Spleen (tissue), 7 donors: ENCODE results near the gene AGTPBP1.

ENCODE experiments used
- POLR2A ChIP-seq, 3 donors: fragments of 450-650 bp; IDR thresholded peaks; one replicate each; pipeline ENCODE4 v1.5.1; 2017; ENCODE audit warnings: antibody characterized with exemption in 3 of 3, mild to moderate bottlenecking in 1 of 3
- POLR2AphosphoS5 ChIP-seq, 3 donors: sonication (generic); formaldehyde crosslinking; IDR thresholded peaks; one replicate each; pipeline ENCODE4 v1.5.1; 2017; ENCODE audit warnings: antibody characterized with exemption in 3 of 3
- TF ChIP-seq, protein P1 (sequence below), 11 experiments: fragments of 200-600 bp in 7 of 11; fragments of 450-650 bp in 4 of 11; sonication (generic) in 4 of 11; IDR thresholded peaks in 8 of 11; conservative IDR thresholded peaks in 3 of 11; 1 replicate in 7 of 11; 2 replicates in 4 of 11; pipeline versions ENCODE4 v1.4.0 to v1.8.0; 2016 to 2021; ENCODE audit warnings: antibody characterized with exemption in 11 of 11, inconsistent platforms in 4 of 11, mild to moderate bottlenecking in 1 of 11
- donor health status: DM: no; HTN: no; CAD: no; lungs with moderate emphysema.
- donor health status: DM: no; HTN: no; CAD: no.
- donor health status: DM: no; HTN: no; CAD: no.

DNA sequence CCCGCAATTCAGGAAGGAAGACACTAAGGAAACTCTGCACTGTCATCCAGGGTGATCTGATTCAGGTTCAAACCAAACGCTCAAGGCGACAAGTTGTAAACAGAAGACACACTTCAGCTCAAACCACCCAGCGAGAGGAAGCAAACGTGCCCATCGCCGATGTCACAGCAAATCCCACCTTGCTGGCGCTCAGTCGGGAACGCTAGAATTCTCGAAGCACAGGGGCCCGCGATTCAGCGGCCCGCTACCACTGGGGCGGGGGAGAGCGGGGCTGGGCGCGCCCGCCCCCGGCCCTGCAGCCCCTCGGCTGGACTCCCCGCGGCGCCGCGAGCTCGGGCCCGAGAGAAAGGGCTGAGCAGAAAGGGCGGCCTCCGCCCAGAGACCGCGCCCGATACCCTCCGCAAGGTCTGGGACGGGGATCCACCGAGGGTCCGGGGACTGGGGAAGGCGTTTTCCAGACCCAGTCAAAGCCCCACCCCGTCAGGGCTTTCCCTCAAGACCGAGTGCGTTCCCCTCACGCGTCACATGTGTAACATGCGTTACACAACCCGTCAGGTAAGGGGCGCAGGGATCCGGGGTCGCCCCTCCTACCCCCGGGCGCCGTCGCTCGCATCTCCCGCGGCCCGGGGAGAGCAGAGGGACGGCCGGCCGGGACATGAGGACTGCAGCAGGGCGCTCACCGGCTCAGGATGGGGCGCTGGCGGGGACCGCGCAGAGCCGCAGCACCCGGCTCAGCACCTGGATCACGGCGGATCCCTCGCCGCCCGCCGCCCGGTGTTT lies 469 bp downstream of the AGTPBP1 start:
- TF ChIP-seq, protein P1, sequence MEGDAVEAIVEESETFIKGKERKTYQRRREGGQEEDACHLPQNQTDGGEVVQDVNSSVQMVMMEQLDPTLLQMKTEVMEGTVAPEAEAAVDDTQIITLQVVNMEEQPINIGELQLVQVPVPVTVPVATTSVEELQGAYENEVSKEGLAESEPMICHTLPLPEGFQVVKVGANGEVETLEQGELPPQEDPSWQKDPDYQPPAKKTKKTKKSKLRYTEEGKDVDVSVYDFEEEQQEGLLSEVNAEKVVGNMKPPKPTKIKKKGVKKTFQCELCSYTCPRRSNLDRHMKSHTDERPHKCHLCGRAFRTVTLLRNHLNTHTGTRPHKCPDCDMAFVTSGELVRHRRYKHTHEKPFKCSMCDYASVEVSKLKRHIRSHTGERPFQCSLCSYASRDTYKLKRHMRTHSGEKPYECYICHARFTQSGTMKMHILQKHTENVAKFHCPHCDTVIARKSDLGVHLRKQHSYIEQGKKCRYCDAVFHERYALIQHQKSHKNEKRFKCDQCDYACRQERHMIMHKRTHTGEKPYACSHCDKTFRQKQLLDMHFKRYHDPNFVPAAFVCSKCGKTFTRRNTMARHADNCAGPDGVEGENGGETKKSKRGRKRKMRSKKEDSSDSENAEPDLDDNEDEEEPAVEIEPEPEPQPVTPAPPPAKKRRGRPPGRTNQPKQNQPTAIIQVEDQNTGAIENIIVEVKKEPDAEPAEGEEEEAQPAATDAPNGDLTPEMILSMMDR (IDR thresholded peaks at IDR 0.05 in 8 of 11, conservative IDR thresholded peaks at IDR 0.05 in 3 of 11): peak in 1 of 11 experiments; percentile 3
- TF ChIP-seq POLR2AphosphoS5 (IDR thresholded peaks at IDR 0.05) (peak in 1 of 3 donors; percentile 86), POLR2A (IDR thresholded peaks at IDR 0.05) (peak in 1 of 3 donors; percentile 27)
